Thymus (tissue), 11 donors: Measurements from ENCODE around the gene GPATCH1. TPM values are rescaled to one million over a fixed set of nuclear protein-coding genes. Genes with fewer than 3 reads are reported as not detected.
A peak's percentile ranks its signal among the peaks of the same experiment; 100 is the strongest.
"Not testable (repeated sequence)": the region's sequence is repeated elsewhere in the genome, so short reads cannot be mapped to it uniquely, and the experiment has no call there.

Experiments
- DNase-seq, 9 donors: peaks; one replicate each; pipeline ENCODE4 v3.0.0-alpha.2; 2013; ENCODE audit warnings: low spot score in 9 of 9, low read depth in 6 of 9, missing footprints in 1 of 9
- H3K27ac ChIP-seq, 2 donors: one replicate each; pipeline ENCODE4 v1.5.1; 2013; ENCODE audit warnings: control low read depth in 1 of 2, low read depth in 1 of 2, low read length in 1 of 2, mild to moderate bottlenecking in 1 of 2, moderate library complexity in 1 of 2
- H3K27me3 ChIP-seq, 2 donors: one replicate each; pipeline ENCODE4 v1.5.1; 2013; ENCODE audit warnings: low read length in 1 of 2; ENCODE audit not compliant: control insufficient read depth in 2 of 2, insufficient read depth in 1 of 2
- H3K36me3 ChIP-seq, 2 donors: one replicate each; pipeline ENCODE4 v1.5.1; 2013; ENCODE audit warnings: low read length in 1 of 2, mild to moderate bottlenecking in 1 of 2, moderate library complexity in 1 of 2; ENCODE audit not compliant: control insufficient read depth in 2 of 2, insufficient read depth in 2 of 2
- H3K4me1 ChIP-seq, 2 donors: one replicate each; pipeline ENCODE4 v1.5.1; 2013; ENCODE audit warnings: low read length in 2 of 2; ENCODE audit not compliant: control insufficient read depth in 2 of 2, insufficient read depth in 2 of 2
- H3K4me3 ChIP-seq, 2 donors: one replicate each; pipeline ENCODE4 v1.5.1; 2013; ENCODE audit warnings: low read length in 2 of 2, control low read depth in 1 of 2, mild to moderate bottlenecking in 1 of 2
- H3K9me3 ChIP-seq, 2 donors: one replicate each; pipeline ENCODE4 v1.5.1; 2013; ENCODE audit warnings: low read length in 1 of 2, mild to moderate bottlenecking in 1 of 2; ENCODE audit not compliant: control insufficient read depth in 2 of 2, insufficient read depth in 1 of 2
- WGBS: extraction: QIAGEN DNeasy Blood & Tissue Kit; methylation state at CpG from one replicate; pipeline ENCODE4 v1.1.7; 2013; 5-methylcytosine and 5-hydroxymethylcytosine counted together
- polyA plus RNA-seq: library from polyadenylated mRNA; stranded (reverse); fragments of 200-250 nt; gene quantifications from one replicate; pipeline ENCODE4 v1.2.3, GENCODE V29; 2013
- total RNA-seq: library from RNA; stranded (reverse); fragments of 120-200 nt; gene quantifications from one replicate; pipeline ENCODE4 v1.2.4, GENCODE V29; 2013
- donor health status: healthy.

GPATCH1 gene
- total and polyA plus RNA-seq, 2 donors: 8.2 to 8.7 TPM

- H3K4me3 ChIP-seq: no peak overlapping the region
- peaks cover 26 to 29% of the 10 kb centered on the region in 2 donors for H3K4me1 ChIP-seq
- no peak for DNase-seq
- WGBS: 33% methylated on average over 3 of the region's 3 CpGs
- no peak overlapping the region for H3K27ac ChIP-seq
- H3K9me3 ChIP-seq: no peaks in the 10 kb centered on the region
- H3K27me3 ChIP-seq: no peaks in the 10 kb centered on the region
- no peaks in the 10 kb centered on the region for H3K36me3 ChIP-seq
These were observed 76.9 kb downstream of the GPATCH1 start for GRCh38 chr19:33157906-33158305.

GRCh38 chr19:33158365-33158764, 77.4 kb downstream of the GPATCH1 start:
- no peak overlapping the region for H3K4me3 ChIP-seq
- 93% methylated on average over 6 of the region's 6 CpGs for WGBS
- no peak for DNase-seq
- H3K27ac ChIP-seq: no peak overlapping the region
- no peaks in the 10 kb centered on the region for H3K27me3 ChIP-seq
- peaks cover 26 to 29% of the 10 kb centered on the region in 2 donors for H3K4me1 ChIP-seq
- H3K36me3 ChIP-seq: no peaks in the 10 kb centered on the region
- H3K9me3 ChIP-seq: no peaks in the 10 kb centered on the region

DNA sequence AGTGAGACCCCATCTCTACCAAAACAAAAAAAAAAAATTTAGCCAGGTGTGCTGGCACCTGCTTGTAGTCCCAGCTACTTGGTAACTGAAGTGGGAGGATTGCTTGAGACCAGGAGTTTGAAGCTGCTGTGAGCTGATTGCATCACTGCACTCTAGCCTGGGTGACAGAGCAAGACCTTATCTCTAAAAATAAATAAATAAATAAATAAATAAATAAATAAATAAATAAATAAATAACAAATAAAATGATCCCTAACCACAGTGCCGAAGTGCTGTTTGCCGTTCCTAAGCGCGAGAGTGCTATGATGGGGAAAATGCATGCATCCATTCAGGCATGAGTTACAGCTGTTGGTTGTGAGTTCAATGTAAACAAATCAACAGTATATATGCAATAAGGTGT, 78.2 kb downstream of the GPATCH1 start:
- 98% methylated on average over 4 of the region's 4 CpGs for WGBS
- Histone ChIP-seq H3K9me3 (no peaks in the 10 kb centered on the region), H3K36me3 (no peaks in the 10 kb centered on the region), H3K27me3 (no peaks in the 10 kb centered on the region), H3K27ac (no peak overlapping the region), H3K4me3 (no peak overlapping the region), H3K4me1 (peaks cover 26 to 29% of the 10 kb centered on the region in 2 donors)
- DNase-seq: no peak

GRCh38 chr19:33159893-33160292, 78.9 kb downstream of the GPATCH1 start:
- peaks cover 26 to 29% of the 10 kb centered on the region in 2 donors for H3K4me1 ChIP-seq
- no peaks in the 10 kb centered on the region for H3K36me3 ChIP-seq
- no peak for DNase-seq
- 87% methylated on average over 8 of the region's 8 CpGs for WGBS
- H3K4me3 ChIP-seq: no peak overlapping the region
- no peaks in the 10 kb centered on the region for H3K9me3 ChIP-seq
- H3K27me3 ChIP-seq: no peaks in the 10 kb centered on the region
- H3K27ac ChIP-seq: peak overlapping the region; percentile 1 to 74

DNA sequence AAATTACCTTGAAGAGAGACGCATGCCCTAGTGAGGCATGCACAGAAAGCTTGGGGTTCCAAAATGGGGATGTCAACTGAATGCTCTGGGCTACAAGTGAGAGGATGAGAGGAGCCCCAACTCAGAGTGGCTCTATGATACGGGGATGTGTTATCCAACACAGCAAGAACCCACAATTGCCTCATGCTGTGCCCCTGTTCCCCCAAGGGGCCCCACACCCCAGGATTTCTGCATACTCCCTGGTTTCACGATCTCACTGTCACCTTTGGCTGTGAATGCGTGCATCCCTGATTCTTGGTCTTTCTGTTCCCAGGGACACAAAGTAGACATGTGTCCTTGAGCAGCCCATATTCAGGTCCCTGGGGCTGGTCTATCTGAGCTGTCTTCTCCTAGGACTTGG, 80.2 kb downstream of the GPATCH1 start:
- no peak overlapping the region for H3K27ac ChIP-seq
- no peaks in the 10 kb centered on the region for H3K36me3 ChIP-seq
- no peak for DNase-seq
- H3K4me3 ChIP-seq: no peak overlapping the region
- peaks cover 26 to 29% of the 10 kb centered on the region in 2 donors for H3K4me1 ChIP-seq
- no peaks in the 10 kb centered on the region for H3K9me3 ChIP-seq
- WGBS: 80% methylated on average over 4 of the region's 4 CpGs
- no peaks in the 10 kb centered on the region for H3K27me3 ChIP-seq

- Histone ChIP-seq H3K4me1 (peaks cover 21 to 22% of the 10 kb centered on the region in 2 donors), H3K27ac (no peak overlapping the region), H3K4me3 (no peak overlapping the region), H3K36me3 (no peaks in the 10 kb centered on the region), H3K9me3 (peaks cover 0 to 8% of the 10 kb centered on the region in 2 donors), H3K27me3 (no peaks in the 10 kb centered on the region)
- no peak for DNase-seq
- 96% methylated on average over 6 of the region's 6 CpGs for WGBS
These were observed 82.5 kb downstream of the GPATCH1 start for GRCh38 chr19:33163481-33163880.

DNA sequence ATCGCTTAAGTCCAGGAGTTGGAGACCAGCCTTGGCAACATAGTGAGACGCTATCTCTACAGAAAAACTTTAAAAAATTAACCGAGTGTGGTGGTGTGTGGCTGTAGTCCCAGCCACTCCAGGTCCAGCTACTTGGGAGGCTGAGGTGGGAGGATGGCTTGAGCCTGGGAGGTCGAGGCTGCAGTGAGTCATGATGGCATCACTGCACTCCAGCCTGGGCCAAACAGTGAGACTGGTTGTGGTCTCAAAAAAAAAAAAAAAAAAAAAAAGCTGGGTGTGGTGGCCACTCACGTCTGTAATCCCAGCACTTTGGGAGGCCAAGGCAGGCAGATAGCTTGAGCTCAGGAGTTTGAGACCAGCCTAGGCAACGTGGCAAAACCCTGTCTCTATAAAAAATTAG, 85.1 kb downstream of the GPATCH1 start:
- not testable (repeated sequence) for H3K4me1 ChIP-seq, H3K9me3 ChIP-seq, H3K36me3 ChIP-seq, H3K27ac ChIP-seq, DNase-seq, H3K4me3 ChIP-seq, H3K27me3 ChIP-seq
- 94% methylated on average over 6 of the region's 6 CpGs for WGBS

DNA sequence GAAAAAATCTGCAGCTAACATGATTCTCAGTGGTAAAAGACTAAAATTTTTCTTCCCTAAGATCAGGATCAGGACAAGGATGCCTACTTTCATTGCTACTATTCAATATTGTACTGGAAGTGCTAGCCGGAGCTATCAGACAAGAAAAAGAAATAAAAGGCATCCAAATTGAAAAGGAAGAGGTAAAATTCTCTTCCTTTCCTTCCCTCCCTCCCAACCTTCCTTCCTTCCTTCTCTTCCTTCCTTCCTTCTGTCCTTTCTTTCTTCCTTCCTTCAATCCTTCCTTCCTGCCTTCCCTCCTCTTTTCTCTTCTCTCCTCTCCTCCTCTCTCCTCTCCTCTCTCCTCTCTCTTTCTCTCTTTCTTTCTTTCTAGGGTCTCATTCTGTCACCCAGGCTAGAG, 86.5 kb downstream of the GPATCH1 start:
- Histone ChIP-seq H3K4me1 (no peaks in the 10 kb centered on the region), H3K27me3 (no peaks in the 10 kb centered on the region), H3K27ac (no peak overlapping the region), H3K36me3 (no peaks in the 10 kb centered on the region), H3K9me3 (peaks cover 0 to 8% of the 10 kb centered on the region in 2 donors), H3K4me3 (no peak overlapping the region)
- 93% methylated on average over 1 of the region's 1 CpG for WGBS
- no peak for DNase-seq

DNA sequence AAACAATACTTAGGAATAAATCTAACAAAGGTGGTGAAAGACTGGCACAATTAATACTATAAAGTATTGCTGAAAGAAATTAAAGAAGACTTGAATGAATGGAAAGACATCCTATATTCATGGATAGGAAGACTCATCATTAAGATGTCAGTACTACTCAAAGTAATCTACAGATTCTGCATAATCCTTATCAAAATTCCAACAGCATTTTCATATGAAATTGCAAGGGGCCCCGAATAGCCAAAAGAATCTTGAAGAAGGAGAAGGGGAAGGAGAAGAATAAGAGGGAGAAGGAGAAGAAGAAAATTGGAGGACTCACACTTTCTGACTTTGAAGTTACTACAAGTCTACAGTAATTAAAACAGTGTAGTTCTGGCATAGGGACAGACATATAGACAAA, 87.5 kb downstream of the GPATCH1 start:
- H3K4me1 ChIP-seq: peaks cover 2 to 3% of the 10 kb centered on the region in 2 donors
- DNase-seq: no peak
- no peak overlapping the region for H3K27ac ChIP-seq
- H3K4me3 ChIP-seq: no peak overlapping the region
- no peaks in the 10 kb centered on the region for H3K36me3 ChIP-seq
- 95% methylated on average over 1 of the region's 1 CpG for WGBS
- H3K9me3 ChIP-seq: peaks cover 0 to 8% of the 10 kb centered on the region in 2 donors
- no peaks in the 10 kb centered on the region for H3K27me3 ChIP-seq
